ENCODE data around the gene WDR5B. TPM values are rescaled to one million over a fixed set of nuclear protein-coding genes. Genes with fewer than 3 reads are reported as not detected.
"Not testable (repeated sequence)": the region's sequence is repeated elsewhere in the genome, so short reads cannot be mapped to it uniquely, and the experiment has no call there.

The WDR5B gene
- total RNA-seq, 1 donor from 2014 or later = 11.8 TPM

DNA sequence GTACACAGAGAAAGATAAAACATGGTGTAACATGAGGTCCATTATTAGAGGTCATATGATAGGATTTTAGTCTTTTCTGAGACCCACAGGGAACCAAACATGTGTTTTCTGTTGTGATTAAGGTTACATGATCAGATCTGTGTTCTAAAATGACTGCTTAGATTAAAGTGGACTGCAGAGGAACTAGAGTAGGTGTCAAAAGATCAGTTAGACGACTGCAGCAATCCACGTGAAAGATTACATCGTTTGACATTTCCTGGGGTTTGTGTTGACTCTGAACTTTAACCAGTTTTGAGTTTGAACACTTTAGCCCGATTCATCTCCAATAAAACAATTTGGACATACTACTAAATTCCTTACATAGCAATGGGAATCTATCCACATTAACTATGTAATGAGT is 37.9 kb downstream of the WDR5B start:
- no peak for TF ChIP-seq EZH2phosphoT487 (IDR thresholded peaks at IDR 0.05)
- TF ChIP-seq EZH2 (IDR thresholded peaks at IDR 0.05) = no peak
- TF ChIP-seq, protein P1, sequence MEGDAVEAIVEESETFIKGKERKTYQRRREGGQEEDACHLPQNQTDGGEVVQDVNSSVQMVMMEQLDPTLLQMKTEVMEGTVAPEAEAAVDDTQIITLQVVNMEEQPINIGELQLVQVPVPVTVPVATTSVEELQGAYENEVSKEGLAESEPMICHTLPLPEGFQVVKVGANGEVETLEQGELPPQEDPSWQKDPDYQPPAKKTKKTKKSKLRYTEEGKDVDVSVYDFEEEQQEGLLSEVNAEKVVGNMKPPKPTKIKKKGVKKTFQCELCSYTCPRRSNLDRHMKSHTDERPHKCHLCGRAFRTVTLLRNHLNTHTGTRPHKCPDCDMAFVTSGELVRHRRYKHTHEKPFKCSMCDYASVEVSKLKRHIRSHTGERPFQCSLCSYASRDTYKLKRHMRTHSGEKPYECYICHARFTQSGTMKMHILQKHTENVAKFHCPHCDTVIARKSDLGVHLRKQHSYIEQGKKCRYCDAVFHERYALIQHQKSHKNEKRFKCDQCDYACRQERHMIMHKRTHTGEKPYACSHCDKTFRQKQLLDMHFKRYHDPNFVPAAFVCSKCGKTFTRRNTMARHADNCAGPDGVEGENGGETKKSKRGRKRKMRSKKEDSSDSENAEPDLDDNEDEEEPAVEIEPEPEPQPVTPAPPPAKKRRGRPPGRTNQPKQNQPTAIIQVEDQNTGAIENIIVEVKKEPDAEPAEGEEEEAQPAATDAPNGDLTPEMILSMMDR (IDR thresholded peaks at IDR 0.05) = no peak
- peaks cover 93% of the 10 kb centered on the region for H3K79me2 ChIP-seq (ENCODE audit: low read depth)
- H3K36me3 Mint-ChIP-seq = peaks cover 2% of the 10 kb centered on the region

DNA sequence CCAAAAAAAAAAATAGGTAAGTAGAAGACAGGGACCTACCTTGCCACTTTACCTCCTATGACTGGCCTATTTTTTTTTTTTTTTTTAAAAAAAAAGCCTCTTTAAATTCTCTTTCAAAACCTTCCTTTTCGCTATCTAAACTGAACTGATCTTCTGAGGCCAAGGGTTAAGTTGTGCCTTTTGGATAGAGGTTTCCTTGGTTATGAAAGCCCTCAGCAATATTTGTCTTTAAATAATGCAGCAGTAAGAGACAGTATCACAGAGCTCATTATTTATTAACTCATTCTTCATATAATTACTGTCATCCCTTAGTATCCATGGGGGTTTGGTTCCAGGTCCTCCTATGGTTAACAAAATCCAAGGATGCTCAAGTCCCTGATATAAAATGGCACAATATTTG is 41.8 kb downstream of the WDR5B start:
- TF ChIP-seq, protein P1 (IDR thresholded peaks at IDR 0.05) = no peak
- TF ChIP-seq EZH2phosphoT487 (IDR thresholded peaks at IDR 0.05) = no peak
- TF ChIP-seq EZH2 (IDR thresholded peaks at IDR 0.05) = no peak
- Histone ChIP-seq H3K36me3 (peaks cover 5% of the 10 kb centered on the region), H4K20me1 (ENCODE audit: low read depth) (peaks cover 26% of the 10 kb centered on the region), H3K4me3 (no peak overlapping the region), H3K79me2 (ENCODE audit: low read depth) (peaks cover 69% of the 10 kb centered on the region), H3F3A (ENCODE audit: low read depth) (no peaks in the 10 kb centered on the region), H3K9ac (no peak overlapping the region), H3K27ac (no peak overlapping the region), H2AFZ (replicated peaks) (no peak overlapping the region), H3K9me3 (ENCODE audit: low read depth) (no peaks in the 10 kb centered on the region), H3K4me2 (no peak overlapping the region), H3K4me1 (no peaks in the 10 kb centered on the region), H3K27me3 (no peaks in the 10 kb centered on the region)
- H3K4me1 Mint-ChIP-seq = no peaks in the 10 kb centered on the region
- H3K36me3 Mint-ChIP-seq = peaks cover 4% of the 10 kb centered on the region
- DNase-seq (ENCODE audit: low spot score) = no peak
- no peak overlapping the region for H3K27ac Mint-ChIP-seq
- H3K9me3 Mint-ChIP-seq = no peaks in the 10 kb centered on the region
- H3K4me3 Mint-ChIP-seq = no peak overlapping the region
- H3K27me3 Mint-ChIP-seq (ENCODE audit: insufficient read depth, low read depth) = no peaks in the 10 kb centered on the region

More for the DNA sequence above, 37.9 kb downstream of the WDR5B start:
- no peak overlapping the region for H3K27ac ChIP-seq
- H2AFZ ChIP-seq (replicated peaks) = no peak overlapping the region
- Mint-ChIP-seq H3K9me3 (no peaks in the 10 kb centered on the region), H3K4me1 (peaks cover 10% of the 10 kb centered on the region), H3K27me3 (ENCODE audit: insufficient read depth, low read depth) (no peaks in the 10 kb centered on the region), H3K27ac (no peak overlapping the region), H3K4me3 (no peak overlapping the region)
- peaks cover 17% of the 10 kb centered on the region for H4K20me1 ChIP-seq (ENCODE audit: low read depth)
- H3K4me2 ChIP-seq = no peak overlapping the region
- peaks cover 7% of the 10 kb centered on the region for H3K4me1 ChIP-seq
- no peak overlapping the region for H3K4me3 ChIP-seq
- no peaks in the 10 kb centered on the region for H3K36me3 ChIP-seq
- no peak for DNase-seq (ENCODE audit: low spot score)
- H3K9ac ChIP-seq = no peak overlapping the region
- H3K9me3 ChIP-seq (ENCODE audit: low read depth) = no peaks in the 10 kb centered on the region
- no peaks in the 10 kb centered on the region for H3K27me3 ChIP-seq
- H3F3A ChIP-seq (ENCODE audit: low read depth) = no peaks in the 10 kb centered on the region

DNA sequence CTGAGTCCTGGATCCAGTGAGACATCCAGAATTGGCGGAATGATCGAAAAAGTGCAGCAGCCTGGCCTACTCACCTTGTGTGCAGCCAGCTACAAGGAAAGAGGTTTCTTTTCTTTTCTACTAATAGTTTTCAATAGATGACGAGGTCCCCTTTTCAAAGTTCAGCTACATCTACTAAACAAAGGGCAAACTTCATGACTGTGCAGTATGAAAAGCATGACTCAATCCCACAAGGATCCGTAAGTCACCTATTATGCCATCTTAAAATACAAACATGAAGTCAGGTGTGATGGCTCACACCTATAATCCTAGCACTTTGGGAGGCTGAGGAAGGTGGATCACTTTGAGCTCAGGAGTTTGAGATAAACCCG is 49.5 kb downstream of the WDR5B start:
- peaks cover 7% of the 10 kb centered on the region for H3K36me3 ChIP-seq
- H3F3A ChIP-seq (ENCODE audit: low read depth) = no peaks in the 10 kb centered on the region
- no peaks in the 10 kb centered on the region for H3K4me1 ChIP-seq
- H3K4me3 ChIP-seq = no peak overlapping the region
- Mint-ChIP-seq H3K36me3 (peaks cover 7% of the 10 kb centered on the region), H3K27ac (no peak overlapping the region), H3K9me3 (no peaks in the 10 kb centered on the region), H3K27me3 (ENCODE audit: insufficient read depth, low read depth) (no peaks in the 10 kb centered on the region), H3K4me3 (no peak overlapping the region), H3K4me1 (no peaks in the 10 kb centered on the region)
- H2AFZ ChIP-seq (replicated peaks) = no peak overlapping the region
- no peaks in the 10 kb centered on the region for H3K79me2 ChIP-seq (ENCODE audit: low read depth)
- no peak overlapping the region for H3K4me2 ChIP-seq
- H3K9me3 ChIP-seq (ENCODE audit: low read depth) = no peaks in the 10 kb centered on the region
- TF ChIP-seq EZH2phosphoT487 (IDR thresholded peaks at IDR 0.05) (no peak), EZH2 (IDR thresholded peaks at IDR 0.05) (no peak)
- TF ChIP-seq, protein P1 (IDR thresholded peaks at IDR 0.05) = no peak
- H3K27ac ChIP-seq = no peak overlapping the region
- no peak overlapping the region for H3K9ac ChIP-seq
- H4K20me1 ChIP-seq (ENCODE audit: low read depth) = peaks cover 2% of the 10 kb centered on the region
- no peak for DNase-seq (ENCODE audit: low spot score)
- no peaks in the 10 kb centered on the region for H3K27me3 ChIP-seq

DNA sequence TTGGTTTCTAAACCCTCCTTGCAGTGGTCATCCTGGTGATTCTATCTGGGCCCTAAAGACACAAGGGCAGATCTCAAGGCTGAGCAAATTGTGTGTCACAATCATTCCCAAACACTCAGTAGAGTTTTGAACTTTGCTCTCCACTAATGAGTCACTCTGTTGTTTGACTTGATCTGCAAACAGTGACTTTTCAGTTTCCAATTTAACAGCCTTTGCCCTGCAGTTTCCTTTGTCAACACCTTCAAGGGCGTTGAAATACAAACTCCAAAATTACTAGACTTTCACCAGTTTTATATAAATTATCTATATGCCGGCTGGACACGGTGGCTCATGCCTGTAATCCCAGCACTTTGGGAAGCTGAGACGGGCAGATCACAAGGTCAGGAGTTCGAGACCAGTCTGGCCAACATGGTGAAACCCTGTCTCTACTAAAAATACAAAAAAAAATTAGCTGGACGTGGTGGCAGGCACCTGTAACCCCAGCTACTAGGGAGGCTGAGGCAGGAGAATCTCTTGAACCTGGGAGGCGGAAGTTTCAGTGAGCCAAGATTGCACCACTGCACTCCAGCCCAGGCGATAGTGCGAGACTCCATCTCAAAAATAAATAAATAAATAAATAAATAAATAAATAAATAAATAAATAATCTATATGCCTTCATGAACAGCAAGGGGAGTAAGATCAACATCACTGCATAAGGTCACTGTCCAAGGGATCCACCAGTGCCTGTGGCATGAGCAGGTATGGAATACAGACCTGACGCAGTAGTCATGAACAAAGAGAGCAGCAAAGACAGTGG is 50.1 kb downstream of the WDR5B start:
- not testable (repeated sequence) for H3K79me2 ChIP-seq (ENCODE audit: low read depth); H3K4me3 Mint-ChIP-seq; H3K4me2 ChIP-seq; H3K36me3 Mint-ChIP-seq; DNase-seq (ENCODE audit: low spot score); H3K27me3 Mint-ChIP-seq (ENCODE audit: insufficient read depth, low read depth); H4K20me1 ChIP-seq (ENCODE audit: low read depth); H3K9ac ChIP-seq; H3F3A ChIP-seq (ENCODE audit: low read depth); H2AFZ ChIP-seq (replicated peaks); H3K27me3 ChIP-seq; H3K4me1 Mint-ChIP-seq; H3K36me3 ChIP-seq; H3K27ac ChIP-seq; H3K9me3 ChIP-seq (ENCODE audit: low read depth); H3K4me3 ChIP-seq; H3K9me3 Mint-ChIP-seq; H3K27ac Mint-ChIP-seq; H3K4me1 ChIP-seq
